ENCODE measurements around the gene RALGAPA2.

RALGAPA2 gene

DNA sequence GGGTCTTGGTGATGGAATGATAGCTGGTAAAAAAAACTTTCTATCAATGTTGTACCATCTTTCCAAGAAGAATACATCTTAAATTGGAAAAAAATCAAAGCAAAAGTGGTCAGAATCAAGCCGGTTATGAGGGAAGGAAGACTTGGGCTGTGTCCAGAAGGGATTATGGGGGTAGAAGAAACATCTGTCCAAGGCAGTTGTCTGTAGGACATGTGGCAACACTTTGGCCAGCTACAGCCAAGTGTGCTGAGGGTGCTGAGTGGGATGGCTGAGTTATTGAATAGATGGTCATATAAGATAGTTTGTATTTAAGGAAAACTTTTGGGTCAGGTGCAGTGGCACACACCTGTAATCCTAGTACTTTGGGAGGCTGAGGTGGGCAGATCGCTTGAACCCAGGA lies 306.1 kb downstream of the RALGAPA2 start:
- H3K27ac ChIP-seq (ENCODE audit: low read length) = no peak overlapping the region
- H3K4me1 ChIP-seq (ENCODE audit: control insufficient read depth, low read depth, low read length) = peaks cover 26% of the 10 kb centered on the region
- no peak overlapping the region for H3K4me3 ChIP-seq (ENCODE audit: low read length)
- no peak overlapping the region for H3K9ac ChIP-seq (ENCODE audit: low read length)
- no peaks in the 10 kb centered on the region for H3K9me3 ChIP-seq (ENCODE audit: control insufficient read depth, low read depth, low read length)
- no peaks in the 10 kb centered on the region for H3K36me3 ChIP-seq (ENCODE audit: control insufficient read depth, low read depth, low read length)
- peaks cover 10% of the 10 kb centered on the region for H3K27me3 ChIP-seq (ENCODE audit: control insufficient read depth, insufficient read depth, low read length)

DNA sequence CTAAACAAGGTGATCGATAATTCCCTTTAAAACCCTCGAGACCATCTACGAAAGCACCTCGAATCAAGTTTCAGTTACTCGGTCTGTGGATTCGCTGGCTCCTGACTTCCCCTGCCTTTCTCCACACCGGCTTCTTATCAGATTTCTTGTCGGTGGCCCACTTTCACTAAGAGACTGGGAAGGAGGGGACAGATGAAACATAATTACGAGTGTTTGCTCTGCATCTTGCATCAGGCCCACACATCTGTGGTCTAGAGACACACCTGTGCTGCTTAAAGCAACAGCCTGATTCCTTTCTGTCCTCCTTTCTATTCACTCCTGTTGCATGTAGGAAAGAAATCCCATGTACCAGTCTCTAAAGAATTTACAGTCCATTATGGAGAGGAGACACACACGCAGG lies 306.8 kb downstream of the RALGAPA2 start:
- no peak overlapping the region for H3K27ac ChIP-seq (ENCODE audit: low read length)
- H3K4me1 ChIP-seq (ENCODE audit: control insufficient read depth, low read depth, low read length) = peaks cover 20% of the 10 kb centered on the region
- no peaks in the 10 kb centered on the region for H3K9me3 ChIP-seq (ENCODE audit: control insufficient read depth, low read depth, low read length)
- no peaks in the 10 kb centered on the region for H3K36me3 ChIP-seq (ENCODE audit: control insufficient read depth, low read depth, low read length)
- no peak overlapping the region for H3K4me3 ChIP-seq (ENCODE audit: low read length)
- H3K27me3 ChIP-seq (ENCODE audit: control insufficient read depth, insufficient read depth, low read length) = peaks cover 3% of the 10 kb centered on the region
- H3K9ac ChIP-seq (ENCODE audit: low read length) = no peak overlapping the region

DNA sequence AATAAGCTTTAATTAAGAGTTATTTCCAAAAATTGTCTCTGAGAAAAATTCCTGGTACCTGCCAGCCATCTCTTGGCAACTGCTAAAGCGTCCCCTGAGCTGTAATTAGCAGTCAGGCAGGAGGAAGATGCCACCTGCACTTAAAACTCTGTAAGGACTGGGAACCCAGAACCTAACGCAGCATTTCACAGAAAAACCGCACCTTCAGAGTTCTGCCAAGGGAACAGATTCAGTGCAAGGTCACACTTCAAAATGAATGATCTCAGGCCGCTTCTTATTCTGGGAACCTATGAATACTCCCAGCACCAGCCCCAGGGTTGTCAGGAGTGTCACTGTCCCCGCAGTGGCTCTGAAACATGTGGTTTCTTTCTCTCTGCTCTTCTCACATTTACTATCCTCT lies 307.8 kb downstream of the RALGAPA2 start:
- no peak overlapping the region for H3K9ac ChIP-seq (ENCODE audit: low read length)
- no peaks in the 10 kb centered on the region for H3K9me3 ChIP-seq (ENCODE audit: control insufficient read depth, low read depth, low read length)
- H3K27me3 ChIP-seq (ENCODE audit: control insufficient read depth, insufficient read depth, low read length) = no peaks in the 10 kb centered on the region
- no peak overlapping the region for H3K4me3 ChIP-seq (ENCODE audit: low read length)
- no peak overlapping the region for H3K27ac ChIP-seq (ENCODE audit: low read length)
- H3K36me3 ChIP-seq (ENCODE audit: control insufficient read depth, low read depth, low read length) = no peaks in the 10 kb centered on the region
- H3K4me1 ChIP-seq (ENCODE audit: control insufficient read depth, low read depth, low read length) = peaks cover 15% of the 10 kb centered on the region

DNA sequence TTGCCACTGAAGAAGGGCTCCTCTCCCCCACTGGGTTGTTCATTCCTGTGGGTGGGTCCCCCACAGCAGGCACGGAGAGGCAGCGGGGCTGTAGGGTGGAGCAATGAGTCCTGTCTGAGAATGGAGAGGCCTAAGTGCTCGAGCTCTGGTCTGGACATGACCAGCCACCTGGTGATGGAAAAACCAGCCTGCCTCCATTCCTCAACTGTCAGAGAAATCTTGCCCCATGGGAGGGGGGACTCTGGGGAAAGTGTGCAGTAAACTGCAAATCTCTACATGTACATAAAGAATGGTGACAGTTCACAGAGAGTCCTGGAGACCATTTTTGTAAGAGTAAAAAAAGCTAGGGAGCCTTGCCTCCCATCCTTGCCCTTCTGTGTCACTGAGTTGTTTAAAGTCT lies 310.5 kb downstream of the RALGAPA2 start:
- Histone ChIP-seq H3K9me3 (ENCODE audit: control insufficient read depth, low read depth, low read length) (no peaks in the 10 kb centered on the region), H3K27ac (ENCODE audit: low read length) (no peak overlapping the region), H3K9ac (ENCODE audit: low read length) (no peak overlapping the region), H3K27me3 (ENCODE audit: control insufficient read depth, insufficient read depth, low read length) (no peaks in the 10 kb centered on the region), H3K36me3 (ENCODE audit: control insufficient read depth, low read depth, low read length) (no peaks in the 10 kb centered on the region), H3K4me3 (ENCODE audit: low read length) (no peak overlapping the region), H3K4me1 (ENCODE audit: control insufficient read depth, low read depth, low read length) (peaks cover 3% of the 10 kb centered on the region)

DNA sequence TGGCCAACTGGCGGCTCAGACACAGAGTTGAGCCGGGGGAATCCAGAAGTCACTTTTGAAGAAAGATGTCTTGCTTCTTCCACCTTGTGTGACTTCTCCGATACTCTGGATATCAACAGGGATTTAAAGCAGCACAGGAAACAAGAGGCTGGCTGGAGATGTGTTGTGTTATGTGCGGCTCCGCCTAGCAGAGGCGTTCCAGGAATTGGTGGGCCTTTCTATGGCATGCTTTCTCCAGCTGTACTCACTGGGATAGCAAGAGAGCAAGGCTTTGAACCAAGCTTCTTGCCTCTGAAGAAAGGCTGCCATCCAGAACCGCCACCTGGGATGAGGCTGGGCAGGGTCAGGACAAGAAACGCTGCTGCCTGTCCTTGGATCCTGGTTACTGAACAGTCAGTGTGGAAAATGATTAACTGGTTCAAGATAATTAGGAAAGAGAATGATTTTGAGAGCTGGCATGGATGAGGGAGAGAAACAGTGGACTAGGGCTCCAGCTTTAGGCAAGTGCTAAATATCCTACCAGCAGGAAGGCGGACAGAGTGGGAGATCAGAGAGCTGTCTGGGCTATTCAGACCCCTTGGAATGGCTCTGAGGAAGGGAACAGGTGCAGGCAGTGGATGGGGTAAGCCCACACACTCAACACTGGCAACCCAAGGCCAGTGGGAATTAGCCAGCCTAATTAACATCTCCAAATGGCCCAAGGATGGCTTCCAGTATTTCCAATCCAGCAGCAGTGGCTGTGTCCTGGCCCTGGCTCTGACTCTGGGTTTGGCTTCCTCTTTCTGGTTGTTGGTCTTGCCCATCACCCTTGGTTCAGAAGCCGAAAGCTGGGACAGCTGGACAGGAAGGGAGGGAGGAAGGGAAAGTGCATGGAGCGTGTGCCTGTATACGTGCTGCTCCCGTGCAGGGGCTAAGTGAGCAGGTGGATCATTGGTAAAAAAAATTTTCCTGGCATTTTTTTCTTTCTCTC lies 312.6 kb downstream of the RALGAPA2 start:
- Histone ChIP-seq H3K9me3 (ENCODE audit: control insufficient read depth, low read depth, low read length) (no peaks in the 10 kb centered on the region), H3K36me3 (ENCODE audit: control insufficient read depth, low read depth, low read length) (no peaks in the 10 kb centered on the region), H3K4me1 (ENCODE audit: control insufficient read depth, low read depth, low read length) (peaks cover 7% of the 10 kb centered on the region), H3K27me3 (ENCODE audit: control insufficient read depth, insufficient read depth, low read length) (no peaks in the 10 kb centered on the region), H3K27ac (ENCODE audit: low read length) (no peak overlapping the region), H3K4me3 (ENCODE audit: low read length) (no peak overlapping the region), H3K9ac (ENCODE audit: low read length) (no peak overlapping the region)

DNA sequence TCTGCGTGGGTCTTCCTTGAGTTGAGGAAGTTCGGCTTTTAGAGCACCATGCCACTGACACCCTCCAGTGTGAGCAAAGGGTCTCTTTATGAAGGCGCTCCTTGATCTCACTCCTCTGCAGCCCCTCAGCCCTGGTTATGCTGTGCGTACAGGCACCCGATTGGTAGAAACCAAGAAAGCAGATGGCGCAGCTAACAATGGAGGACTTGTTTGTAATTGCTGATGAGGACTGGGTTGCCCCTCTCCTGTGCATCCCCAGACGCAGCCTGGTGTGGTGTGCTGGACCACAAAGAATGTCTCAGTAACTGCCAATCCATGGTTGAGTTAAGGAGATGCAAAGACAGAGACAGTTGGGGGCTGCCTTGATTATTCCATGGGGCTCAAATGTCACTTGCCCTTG lies 314.3 kb downstream of the RALGAPA2 start:
- H3K9me3 ChIP-seq (ENCODE audit: control insufficient read depth, low read depth, low read length) = no peaks in the 10 kb centered on the region
- no peak overlapping the region for H3K9ac ChIP-seq (ENCODE audit: low read length)
- no peaks in the 10 kb centered on the region for H3K36me3 ChIP-seq (ENCODE audit: control insufficient read depth, low read depth, low read length)
- no peak overlapping the region for H3K4me3 ChIP-seq (ENCODE audit: low read length)
- H3K27me3 ChIP-seq (ENCODE audit: control insufficient read depth, insufficient read depth, low read length) = no peaks in the 10 kb centered on the region
- peaks cover 4% of the 10 kb centered on the region for H3K4me1 ChIP-seq (ENCODE audit: control insufficient read depth, low read depth, low read length)
- no peak overlapping the region for H3K27ac ChIP-seq (ENCODE audit: low read length)

DNA sequence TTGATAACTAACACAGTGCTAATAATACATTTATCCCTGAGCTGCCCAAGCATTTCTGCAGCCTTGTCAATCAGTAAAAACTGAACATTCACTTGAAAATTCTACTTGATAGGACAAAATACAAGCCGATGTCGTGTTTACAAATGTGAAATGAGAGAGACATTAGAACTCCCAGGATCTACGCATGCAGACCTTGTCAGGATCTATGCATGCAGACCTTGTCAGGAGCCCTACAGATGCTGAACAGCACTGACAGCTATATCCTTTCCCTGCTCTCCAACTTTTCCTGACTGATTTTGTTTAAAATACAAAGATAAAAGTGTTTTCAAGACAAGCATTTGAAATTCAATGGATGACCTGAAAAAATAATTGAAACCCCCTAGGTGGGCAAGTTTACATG lies 315.6 kb downstream of the RALGAPA2 start:
- no peaks in the 10 kb centered on the region for H3K9me3 ChIP-seq (ENCODE audit: control insufficient read depth, low read depth, low read length)
- H3K9ac ChIP-seq (ENCODE audit: low read length) = no peak overlapping the region
- H3K27ac ChIP-seq (ENCODE audit: low read length) = no peak overlapping the region
- H3K4me1 ChIP-seq (ENCODE audit: control insufficient read depth, low read depth, low read length) = peaks cover 4% of the 10 kb centered on the region
- H3K4me3 ChIP-seq (ENCODE audit: low read length) = no peak overlapping the region
- H3K27me3 ChIP-seq (ENCODE audit: control insufficient read depth, insufficient read depth, low read length) = no peaks in the 10 kb centered on the region
- H3K36me3 ChIP-seq (ENCODE audit: control insufficient read depth, low read depth, low read length) = no peaks in the 10 kb centered on the region

DNA sequence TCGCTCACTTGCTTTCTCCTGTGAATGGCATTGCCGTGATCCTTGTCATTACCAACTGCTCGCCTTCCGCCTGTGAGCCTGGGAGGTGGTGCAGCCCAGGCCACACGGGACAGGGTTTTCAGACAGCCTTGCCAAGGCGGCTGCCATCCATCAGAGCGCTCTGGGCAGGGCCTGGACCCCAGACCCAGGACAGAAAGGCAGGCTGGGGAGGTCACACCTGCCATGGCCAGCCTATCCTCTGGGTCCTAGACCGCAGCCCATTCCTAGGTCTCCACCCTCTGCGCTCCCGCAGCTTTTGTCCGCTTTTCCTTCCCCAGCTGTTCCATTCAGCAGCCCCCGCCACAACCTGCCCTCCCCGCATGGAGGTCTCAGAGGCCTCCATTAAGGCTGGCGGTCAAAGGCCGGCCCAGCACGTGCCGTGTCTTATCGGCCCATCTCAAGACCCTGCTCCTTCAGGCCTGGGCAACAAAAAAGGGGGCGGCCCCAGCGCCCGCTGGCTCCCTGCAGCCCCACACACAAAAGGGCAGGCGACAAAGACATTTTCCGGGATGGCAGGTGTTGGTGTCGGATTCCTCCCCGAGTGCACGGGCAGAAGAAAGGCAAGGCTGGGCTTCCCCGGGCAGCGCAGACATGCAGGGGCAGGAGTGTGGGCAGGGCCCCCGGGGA lies 316.4 kb downstream of the RALGAPA2 start:
- no peak overlapping the region for H3K4me3 ChIP-seq (ENCODE audit: low read length)
- no peaks in the 10 kb centered on the region for H3K36me3 ChIP-seq (ENCODE audit: control insufficient read depth, low read depth, low read length)
- H3K9ac ChIP-seq (ENCODE audit: low read length) = no peak overlapping the region
- H3K4me1 ChIP-seq (ENCODE audit: control insufficient read depth, low read depth, low read length) = peaks cover 4% of the 10 kb centered on the region
- H3K9me3 ChIP-seq (ENCODE audit: control insufficient read depth, low read depth, low read length) = no peaks in the 10 kb centered on the region
- no peaks in the 10 kb centered on the region for H3K27me3 ChIP-seq (ENCODE audit: control insufficient read depth, insufficient read depth, low read length)
- no peak overlapping the region for H3K27ac ChIP-seq (ENCODE audit: low read length)

DNA sequence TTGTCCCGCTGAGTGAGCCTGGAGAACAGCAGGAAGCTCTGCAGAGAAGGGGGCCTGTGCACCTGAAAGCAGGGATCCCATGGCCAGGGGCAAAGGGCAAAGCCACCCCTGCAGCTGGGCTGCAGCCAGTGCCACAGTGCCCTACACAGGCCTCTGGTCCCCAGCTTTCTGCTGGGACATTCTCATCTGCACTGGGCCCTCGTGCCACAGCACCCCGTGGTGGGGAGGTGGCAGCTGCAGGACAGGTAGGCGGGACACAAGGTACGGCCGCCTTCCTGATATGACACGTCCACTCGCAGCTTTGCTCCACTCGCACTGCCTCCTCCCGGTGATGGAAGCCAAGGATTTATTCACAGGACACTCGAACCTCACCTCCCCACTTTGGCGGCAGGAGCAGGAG lies 317.4 kb downstream of the RALGAPA2 start:
- H3K36me3 ChIP-seq (ENCODE audit: control insufficient read depth, low read depth, low read length) = no peaks in the 10 kb centered on the region
- no peak overlapping the region for H3K9ac ChIP-seq (ENCODE audit: low read length)
- H3K27ac ChIP-seq (ENCODE audit: low read length) = no peak overlapping the region
- no peaks in the 10 kb centered on the region for H3K9me3 ChIP-seq (ENCODE audit: control insufficient read depth, low read depth, low read length)
- H3K27me3 ChIP-seq (ENCODE audit: control insufficient read depth, insufficient read depth, low read length) = no peaks in the 10 kb centered on the region
- no peak overlapping the region for H3K4me3 ChIP-seq (ENCODE audit: low read length)
- peaks cover 4% of the 10 kb centered on the region for H3K4me1 ChIP-seq (ENCODE audit: control insufficient read depth, low read depth, low read length)

DNA sequence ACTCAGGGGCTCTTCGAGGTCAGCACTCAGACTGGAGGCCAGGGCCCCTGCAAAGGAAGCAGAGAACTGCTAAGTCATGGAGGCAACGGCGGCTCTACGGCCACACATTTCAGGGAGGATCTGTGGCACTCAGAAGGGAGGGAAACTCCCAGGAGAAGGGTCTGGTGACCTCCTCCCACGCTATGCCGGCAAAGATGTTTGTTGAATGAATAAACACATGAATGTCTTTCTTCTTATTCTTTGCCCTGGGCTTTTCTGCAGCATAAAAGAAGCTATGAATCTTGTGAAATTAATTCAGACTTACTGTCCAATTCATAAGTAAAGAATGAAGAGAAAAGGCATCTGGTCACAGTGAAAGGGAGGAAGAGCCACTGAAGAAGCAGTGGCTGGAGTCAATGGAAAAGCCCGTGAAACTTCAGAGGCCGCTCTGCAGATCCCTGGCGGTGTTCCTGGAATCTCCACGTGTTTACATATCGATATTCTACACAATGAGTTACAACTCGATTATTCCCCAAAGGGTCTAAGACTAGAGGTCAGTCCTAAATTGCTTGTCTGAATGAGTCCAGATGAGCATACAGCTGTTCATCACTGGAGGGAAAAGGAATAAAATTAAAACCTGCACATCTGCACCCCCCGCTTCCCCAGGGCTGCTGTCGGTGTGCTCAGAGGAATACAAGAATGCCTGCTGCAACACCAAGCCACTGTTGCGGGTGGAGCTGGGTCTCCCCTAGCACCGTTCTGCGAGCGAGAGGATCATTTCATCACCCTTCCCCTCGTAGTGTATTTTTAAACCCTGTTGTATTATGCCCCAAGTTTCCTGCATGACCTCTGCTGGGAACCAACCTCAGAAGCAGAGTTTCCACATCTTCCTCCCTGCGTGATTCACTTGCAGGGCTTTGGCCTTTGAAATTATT lies 319.0 kb downstream of the RALGAPA2 start:
- Histone ChIP-seq H3K9ac (ENCODE audit: low read length) (no peak overlapping the region), H3K9me3 (ENCODE audit: control insufficient read depth, low read depth, low read length) (no peaks in the 10 kb centered on the region), H3K4me3 (ENCODE audit: low read length) (no peak overlapping the region)

DNA sequence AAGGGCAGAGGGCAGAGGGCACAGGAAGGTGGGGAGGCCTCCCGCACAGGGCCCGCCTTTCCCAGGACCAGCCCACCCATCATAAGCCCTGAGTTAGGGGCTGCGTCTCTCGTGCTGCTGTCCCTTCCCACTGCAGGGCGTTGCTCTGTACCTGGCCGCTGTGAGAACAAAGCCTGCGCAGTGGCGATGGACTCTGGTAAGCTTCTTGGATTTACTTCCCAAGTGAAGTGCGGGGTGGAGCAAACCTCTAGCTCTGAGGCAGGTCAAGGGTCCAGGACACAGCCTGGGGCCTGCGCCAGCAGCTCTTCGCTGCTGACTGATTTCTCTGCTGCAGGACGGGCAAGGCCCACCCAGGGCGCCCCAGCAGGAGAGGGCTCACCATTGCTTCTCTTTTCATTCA lies 320.7 kb downstream of the RALGAPA2 start:
- no peaks in the 10 kb centered on the region for H3K27me3 ChIP-seq (ENCODE audit: control insufficient read depth, insufficient read depth, low read length)
- H3K9ac ChIP-seq (ENCODE audit: low read length) = no peak overlapping the region
- no peak overlapping the region for H3K27ac ChIP-seq (ENCODE audit: low read length)
- peaks cover 4% of the 10 kb centered on the region for H3K4me1 ChIP-seq (ENCODE audit: control insufficient read depth, low read depth, low read length)
- no peaks in the 10 kb centered on the region for H3K9me3 ChIP-seq (ENCODE audit: control insufficient read depth, low read depth, low read length)
- H3K4me3 ChIP-seq (ENCODE audit: low read length) = no peak overlapping the region
- no peaks in the 10 kb centered on the region for H3K36me3 ChIP-seq (ENCODE audit: control insufficient read depth, low read depth, low read length)

More for the DNA sequence above, 319.0 kb downstream of the RALGAPA2 start:
- Histone ChIP-seq H3K27ac (ENCODE audit: low read length) (no peak overlapping the region), H3K27me3 (ENCODE audit: control insufficient read depth, insufficient read depth, low read length) (no peaks in the 10 kb centered on the region), H3K36me3 (ENCODE audit: control insufficient read depth, low read depth, low read length) (no peaks in the 10 kb centered on the region), H3K4me1 (ENCODE audit: control insufficient read depth, low read depth, low read length) (peaks cover 4% of the 10 kb centered on the region)

Measured in iPS-18a (cell line).